ENCODE measurements around the gene ACOT9.
A peak's percentile ranks its signal among the peaks of the same experiment; 100 is the strongest.
"Not testable (repeated sequence)": the region's sequence is repeated elsewhere in the genome, so short reads cannot be mapped to it uniquely, and the experiment has no call there.

ACOT9 gene

DNA sequence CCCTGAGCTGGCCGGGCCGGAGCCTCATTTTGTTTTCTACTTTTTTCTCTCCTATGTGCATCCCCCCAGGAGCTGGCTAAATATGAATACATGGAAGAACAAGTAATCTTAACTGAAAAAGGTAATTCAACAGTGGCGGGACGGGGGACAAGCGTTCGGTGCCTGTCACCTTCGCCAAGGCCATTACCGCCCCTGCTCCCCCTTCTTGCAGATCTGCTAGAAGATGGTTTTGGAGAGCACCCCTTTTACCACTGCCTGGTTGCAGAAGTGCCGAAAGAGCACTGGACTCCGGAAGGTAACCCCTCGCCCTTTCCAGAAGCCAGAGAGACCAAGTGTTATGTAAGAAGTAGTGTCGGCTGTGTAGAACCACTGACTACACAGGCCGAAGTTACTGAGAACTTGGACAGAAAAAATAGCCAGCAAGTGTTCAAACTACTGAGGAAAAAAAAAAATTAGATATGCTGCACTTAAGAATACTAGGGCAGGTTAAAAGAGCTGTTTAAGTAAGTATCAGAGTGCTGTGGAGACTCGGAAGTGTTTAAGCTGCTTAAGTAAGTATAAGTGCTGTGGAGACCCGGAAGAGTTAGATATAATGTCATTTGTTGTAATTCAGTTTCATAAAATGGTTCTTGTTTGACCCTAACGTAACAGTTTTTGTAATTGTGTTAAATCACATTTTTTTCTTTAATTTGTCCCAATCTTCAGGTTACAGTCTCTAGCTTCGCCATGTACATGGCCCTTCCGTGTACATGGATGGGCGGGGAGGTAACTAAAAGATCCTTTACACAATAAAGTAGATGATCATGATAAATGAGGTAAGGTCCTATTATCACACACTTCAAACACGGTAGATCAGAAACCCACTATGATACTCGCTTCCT is 40.8 kb upstream of the ACOT9 start:
- Histone ChIP-seq H3K36me3 (ENCODE audit: control insufficient read depth, insufficient read depth, low read length) (no peaks in the 10 kb centered on the region), H3K27me3 (ENCODE audit: control insufficient read depth, insufficient read depth, low read length, poor library complexity, severe bottlenecking) (no peaks in the 10 kb centered on the region), H3K27ac (ENCODE audit: insufficient read depth, low read depth, low read length, poor library complexity, severe bottlenecking) (no peak overlapping the region), H3K9me3 (ENCODE audit: control insufficient read depth, low read length) (no peaks in the 10 kb centered on the region), H3K4me3 (ENCODE audit: insufficient read depth, low read depth, low read length) (peak overlapping the region; percentile 63), H3K4me1 (ENCODE audit: control insufficient read depth, insufficient read depth, low read length) (no peaks in the 10 kb centered on the region)
- 38 to 50% methylated on average over 14 to 16 of the region's 21 CpGs for WGBS, 2 experiments

DNA sequence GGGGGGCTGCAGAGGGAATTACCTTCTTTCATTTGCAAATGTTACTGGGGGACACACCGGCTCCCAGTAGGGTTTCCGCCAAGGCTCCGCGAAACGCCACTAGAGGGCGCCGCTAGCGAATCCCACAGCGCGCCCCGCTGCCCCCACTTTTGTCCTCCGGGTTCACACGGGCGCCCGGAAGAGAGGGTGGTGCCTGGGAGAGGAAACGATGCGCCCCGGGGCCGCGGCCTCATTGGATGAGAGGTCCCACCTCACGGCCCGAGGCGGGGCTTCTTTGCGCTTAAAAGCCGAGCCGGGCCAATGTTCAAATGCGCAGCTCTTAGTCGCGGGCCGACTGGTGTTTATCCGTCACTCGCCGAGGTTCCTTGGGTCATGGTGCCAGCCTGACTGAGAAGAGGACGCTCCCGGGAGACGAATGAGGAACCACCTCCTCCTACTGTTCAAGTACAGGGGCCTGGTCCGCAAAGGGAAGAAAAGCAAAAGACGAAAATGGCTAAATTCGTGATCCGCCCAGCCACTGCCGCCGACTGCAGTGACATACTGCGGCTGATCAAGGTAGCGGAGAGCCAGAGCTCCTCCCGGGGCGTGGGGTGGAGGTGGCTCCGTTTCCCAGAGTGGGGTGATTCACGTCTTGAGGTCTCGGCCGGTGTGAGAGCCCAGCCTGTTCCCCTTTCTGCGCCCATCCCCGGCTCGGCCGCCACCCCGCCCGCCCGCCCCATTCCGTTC is 40.0 kb upstream of the ACOT9 start, which contains the start of gene SAT1:
Gene SAT1 (plus strand): TSS at position 311 of the 726 bp plus-strand sequence. CDS start 179 bp downstream, at position 490.
- Histone ChIP-seq H3K4me1 (ENCODE audit: control insufficient read depth, insufficient read depth, low read length) (no peaks in the 10 kb centered on the region), H3K9me3 (ENCODE audit: control insufficient read depth, low read length) (no peaks in the 10 kb centered on the region), H3K4me3 (ENCODE audit: insufficient read depth, low read depth, low read length) (peak within 1 kb of the TSS; percentile 63), H3K27me3 (ENCODE audit: control insufficient read depth, insufficient read depth, low read length, poor library complexity, severe bottlenecking) (no peaks in the 10 kb centered on the region), H3K36me3 (ENCODE audit: control insufficient read depth, insufficient read depth, low read length) (no peaks in the 10 kb centered on the region), H3K27ac (ENCODE audit: insufficient read depth, low read depth, low read length, poor library complexity, severe bottlenecking) (no peak within 1 kb of the TSS)
- 0 to 1% methylated on average over 51 to 54 of the region's 58 CpGs for WGBS, 2 experiments

DNA sequence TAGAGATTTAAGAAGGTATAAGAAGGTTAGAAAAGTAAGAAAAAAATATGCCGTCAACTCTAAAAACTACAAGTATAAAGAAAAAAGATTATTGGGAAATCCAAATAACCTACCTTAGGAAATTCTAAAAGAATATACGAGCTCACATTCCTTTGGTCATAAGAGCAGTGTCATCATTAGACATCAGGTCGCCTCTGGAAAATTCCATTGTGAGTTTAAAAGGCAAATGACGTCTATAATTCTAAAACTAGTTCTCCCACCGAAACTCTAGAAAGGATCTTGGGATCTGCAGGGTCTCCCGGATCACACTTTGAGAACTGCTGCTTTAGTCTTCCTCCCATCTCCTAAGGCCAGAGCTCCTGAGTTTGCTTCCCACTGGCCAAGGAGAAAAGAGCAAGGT is 39.4 kb upstream of the ACOT9 start:
- Histone ChIP-seq H3K4me1 (ENCODE audit: control insufficient read depth, insufficient read depth, low read length) (no peaks in the 10 kb centered on the region), H3K36me3 (ENCODE audit: control insufficient read depth, insufficient read depth, low read length) (no peaks in the 10 kb centered on the region), H3K27ac (ENCODE audit: insufficient read depth, low read depth, low read length, poor library complexity, severe bottlenecking) (no peak overlapping the region), H3K9me3 (ENCODE audit: control insufficient read depth, low read length) (no peaks in the 10 kb centered on the region), H3K4me3 (ENCODE audit: insufficient read depth, low read depth, low read length) (no peak overlapping the region), H3K27me3 (ENCODE audit: control insufficient read depth, insufficient read depth, low read length, poor library complexity, severe bottlenecking) (no peaks in the 10 kb centered on the region)
- WGBS, 2 experiments, result 69 to 71% methylated on average over 5 of the region's 6 CpGs

DNA sequence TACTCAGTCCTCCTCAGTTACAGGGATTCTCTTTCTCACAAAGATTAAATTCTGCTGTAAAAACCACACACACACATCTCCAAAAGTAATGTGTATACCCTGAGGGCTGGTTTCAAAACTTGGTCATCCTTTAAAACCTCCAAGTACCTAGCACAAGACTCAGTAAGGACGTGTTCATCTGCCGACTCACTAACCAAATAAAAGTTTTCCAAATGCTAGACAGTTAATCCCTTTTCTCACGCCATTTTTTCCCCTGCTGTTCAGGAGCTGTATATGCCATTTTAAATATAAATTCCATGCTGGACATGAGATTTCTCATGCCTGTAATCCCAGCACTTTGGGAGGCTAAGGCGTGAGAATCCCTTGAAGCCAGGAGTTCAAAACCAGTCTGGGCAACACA is 35.9 kb upstream of the ACOT9 start:
- no peaks in the 10 kb centered on the region for H3K36me3 ChIP-seq (ENCODE audit: control insufficient read depth, insufficient read depth, low read length)
- no peak overlapping the region for H3K4me3 ChIP-seq (ENCODE audit: insufficient read depth, low read depth, low read length)
- H3K9me3 ChIP-seq (ENCODE audit: control insufficient read depth, low read length), result no peaks in the 10 kb centered on the region
- no peaks in the 10 kb centered on the region for H3K27me3 ChIP-seq (ENCODE audit: control insufficient read depth, insufficient read depth, low read length, poor library complexity, severe bottlenecking)
- H3K4me1 ChIP-seq (ENCODE audit: control insufficient read depth, insufficient read depth, low read length), result no peaks in the 10 kb centered on the region
- WGBS, 2 experiments, result 90 to 93% methylated on average over 4 of the region's 4 CpGs
- H3K27ac ChIP-seq (ENCODE audit: insufficient read depth, low read depth, low read length, poor library complexity, severe bottlenecking), result no peak overlapping the region

DNA sequence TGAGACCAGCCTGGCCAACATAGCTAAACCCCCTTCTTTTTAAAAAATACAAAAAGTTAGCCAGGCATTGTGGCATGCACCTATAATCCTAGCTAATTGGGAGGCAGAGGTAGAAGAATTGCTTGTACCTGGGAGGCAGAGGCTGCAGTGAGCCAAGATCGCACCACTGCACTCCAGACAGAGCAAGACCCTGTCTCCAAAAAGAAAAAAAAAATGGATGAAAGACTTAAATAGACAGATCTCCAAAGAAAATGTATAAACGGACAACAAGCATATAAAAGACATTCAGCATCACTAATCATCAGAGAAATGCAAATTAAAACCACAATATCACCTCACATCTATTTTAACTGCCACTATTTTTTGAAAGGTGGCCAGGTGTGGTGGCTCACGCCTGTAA is 33.3 kb upstream of the ACOT9 start:
- no peak overlapping the region for H3K27ac ChIP-seq (ENCODE audit: insufficient read depth, low read depth, low read length, poor library complexity, severe bottlenecking)
- H3K4me3 ChIP-seq (ENCODE audit: insufficient read depth, low read depth, low read length), result no peak overlapping the region
- H3K27me3 ChIP-seq (ENCODE audit: control insufficient read depth, insufficient read depth, low read length, poor library complexity, severe bottlenecking), result no peaks in the 10 kb centered on the region
- H3K9me3 ChIP-seq (ENCODE audit: control insufficient read depth, low read length), result no peaks in the 10 kb centered on the region
- no peaks in the 10 kb centered on the region for H3K4me1 ChIP-seq (ENCODE audit: control insufficient read depth, insufficient read depth, low read length)
- WGBS, 2 experiments, result 94 to 95% methylated on average over 3 of the region's 3 CpGs
- H3K36me3 ChIP-seq (ENCODE audit: control insufficient read depth, insufficient read depth, low read length), result no peaks in the 10 kb centered on the region

DNA sequence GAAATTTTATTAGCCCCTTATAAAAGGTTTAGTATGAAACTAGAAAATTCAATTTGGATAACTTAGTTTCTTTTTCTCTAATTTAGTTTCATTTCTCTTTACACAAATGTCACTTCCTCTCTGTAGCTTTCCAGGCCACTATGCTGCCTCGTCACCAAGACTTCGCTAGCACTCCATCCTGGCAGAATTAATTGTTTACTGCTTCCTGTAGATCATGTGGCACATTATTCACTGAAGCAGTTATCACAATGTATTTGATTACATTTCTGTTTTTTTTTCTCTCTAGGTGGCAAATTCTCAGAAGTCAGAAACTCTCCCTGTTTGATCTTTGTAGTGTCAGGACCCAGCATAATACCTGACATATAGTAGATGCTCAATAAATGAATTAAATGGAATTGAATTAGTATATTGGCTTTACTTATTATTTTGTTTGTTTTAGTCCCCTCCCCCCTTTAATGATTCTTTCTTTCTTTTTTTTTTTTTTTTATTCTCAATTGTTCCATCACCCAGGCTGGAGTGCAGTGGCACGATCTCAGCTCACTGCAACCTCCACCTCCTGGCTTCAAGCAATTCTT is 30.6 kb upstream of the ACOT9 start:
- Histone ChIP-seq H3K4me1 (ENCODE audit: control insufficient read depth, insufficient read depth, low read length) (no peaks in the 10 kb centered on the region), H3K36me3 (ENCODE audit: control insufficient read depth, insufficient read depth, low read length) (no peaks in the 10 kb centered on the region), H3K9me3 (ENCODE audit: control insufficient read depth, low read length) (no peaks in the 10 kb centered on the region), H3K4me3 (ENCODE audit: insufficient read depth, low read depth, low read length) (no peak overlapping the region), H3K27ac (ENCODE audit: insufficient read depth, low read depth, low read length, poor library complexity, severe bottlenecking) (no peak overlapping the region), H3K27me3 (ENCODE audit: control insufficient read depth, insufficient read depth, low read length, poor library complexity, severe bottlenecking) (no peaks in the 10 kb centered on the region)
- 95 to 97% methylated on average over 3 of the region's 3 CpGs for WGBS, 2 experiments

DNA sequence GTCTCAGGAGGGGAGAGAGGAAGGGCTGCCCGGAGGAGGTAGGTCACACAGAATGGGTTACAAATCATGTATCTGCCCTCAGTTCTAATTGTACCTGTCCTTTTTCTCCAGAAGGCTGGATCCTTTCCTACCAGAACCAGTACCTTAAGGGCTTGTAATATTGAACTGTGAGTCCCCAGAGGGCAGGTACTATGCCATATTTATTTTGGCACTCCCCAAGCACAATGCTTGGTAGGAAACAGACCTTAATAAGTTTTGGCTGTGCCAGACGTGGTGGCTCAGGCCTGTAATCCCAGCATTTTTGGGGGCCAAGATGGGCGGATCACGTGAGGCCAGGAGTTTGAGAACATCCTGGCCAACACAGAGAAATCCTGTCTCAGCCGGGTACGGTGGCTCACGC is 28.0 kb upstream of the ACOT9 start:
- H3K4me1 ChIP-seq (ENCODE audit: control insufficient read depth, insufficient read depth, low read length); H3K27ac ChIP-seq (ENCODE audit: insufficient read depth, low read depth, low read length, poor library complexity, severe bottlenecking); H3K27me3 ChIP-seq (ENCODE audit: control insufficient read depth, insufficient read depth, low read length, poor library complexity, severe bottlenecking); H3K4me3 ChIP-seq (ENCODE audit: insufficient read depth, low read depth, low read length); H3K36me3 ChIP-seq (ENCODE audit: control insufficient read depth, insufficient read depth, low read length); H3K9me3 ChIP-seq (ENCODE audit: control insufficient read depth, low read length): not testable (repeated sequence)
- WGBS, 2 experiments, result 91 to 92% methylated on average over 6 of the region's 7 CpGs

DNA sequence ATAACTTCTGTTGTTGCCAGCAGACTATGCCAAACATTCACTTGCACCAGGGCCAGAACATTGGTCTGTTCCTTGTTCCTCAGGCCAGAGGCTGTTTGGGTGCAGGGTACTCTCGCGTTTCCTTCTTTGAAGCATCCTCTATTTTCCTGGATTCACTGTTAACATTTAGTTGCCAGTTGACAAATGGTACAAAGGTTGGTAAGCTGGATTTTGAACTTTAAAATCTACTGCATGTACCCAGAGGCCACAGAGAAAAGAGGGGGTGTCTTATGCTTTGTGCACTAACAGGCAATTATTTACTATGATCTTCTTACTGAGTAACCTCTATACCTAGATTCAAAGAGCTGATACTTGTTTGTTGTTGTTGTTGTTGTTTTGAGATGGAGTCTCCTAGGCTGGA is 27.1 kb upstream of the ACOT9 start:
- WGBS, 2 experiments, result 89 to 100% methylated on average over 2 of the region's 2 CpGs
- no peaks in the 10 kb centered on the region for H3K36me3 ChIP-seq (ENCODE audit: control insufficient read depth, insufficient read depth, low read length)
- no peaks in the 10 kb centered on the region for H3K9me3 ChIP-seq (ENCODE audit: control insufficient read depth, low read length)
- no peak overlapping the region for H3K4me3 ChIP-seq (ENCODE audit: insufficient read depth, low read depth, low read length)
- H3K27me3 ChIP-seq (ENCODE audit: control insufficient read depth, insufficient read depth, low read length, poor library complexity, severe bottlenecking), result no peaks in the 10 kb centered on the region
- no peak overlapping the region for H3K27ac ChIP-seq (ENCODE audit: insufficient read depth, low read depth, low read length, poor library complexity, severe bottlenecking)
- H3K4me1 ChIP-seq (ENCODE audit: control insufficient read depth, insufficient read depth, low read length), result no peaks in the 10 kb centered on the region

DNA sequence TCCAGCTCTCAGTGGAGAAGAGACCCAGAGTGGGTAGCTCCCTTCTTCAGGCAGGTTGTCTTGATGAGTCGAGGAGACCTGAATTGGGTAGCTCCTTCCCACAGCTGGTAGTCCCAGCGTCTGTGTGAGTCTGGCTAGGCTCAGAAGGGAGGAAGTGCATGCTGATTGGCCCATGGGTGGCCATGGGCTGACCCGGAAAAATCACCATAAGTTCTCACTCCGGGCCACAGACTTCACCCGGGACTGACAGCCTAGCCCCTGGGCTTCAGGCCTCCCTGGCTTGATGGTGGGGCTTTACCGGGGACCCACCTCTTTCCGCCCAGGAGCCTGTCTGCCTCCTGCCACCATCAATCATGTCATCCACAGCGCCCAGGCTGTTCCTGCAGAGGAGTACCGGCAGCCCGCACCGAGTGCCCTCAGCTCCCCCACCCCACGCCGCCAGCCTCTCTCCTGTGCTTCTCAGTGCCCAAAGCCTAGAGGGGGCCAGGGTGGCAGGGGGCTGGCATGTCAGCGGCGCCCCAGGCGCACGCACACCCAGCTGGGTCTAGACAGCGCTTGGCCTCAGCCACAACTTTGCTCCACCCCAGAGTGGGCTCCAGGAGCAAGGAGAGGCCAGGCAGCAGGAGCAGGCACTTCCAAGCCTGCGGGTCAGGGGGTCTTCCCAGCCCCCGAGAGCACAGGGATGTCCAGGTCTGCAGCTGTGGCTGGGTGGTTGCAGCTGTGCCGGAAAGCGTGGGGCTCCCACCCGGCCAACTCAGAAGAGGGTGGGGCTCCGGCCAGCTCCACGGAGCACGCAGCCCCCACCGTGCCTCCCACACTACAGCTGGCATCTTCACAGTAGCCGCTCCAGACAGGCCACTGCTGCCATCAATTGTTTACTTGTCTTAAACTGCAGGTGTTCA is 23.8 kb upstream of the ACOT9 start:
- H3K4me3 ChIP-seq (ENCODE audit: insufficient read depth, low read depth, low read length), result no peak overlapping the region
- H3K27ac ChIP-seq (ENCODE audit: insufficient read depth, low read depth, low read length, poor library complexity, severe bottlenecking), result no peak overlapping the region
- H3K36me3 ChIP-seq (ENCODE audit: control insufficient read depth, insufficient read depth, low read length), result no peaks in the 10 kb centered on the region
- 86 to 87% methylated on average over 28 of the region's 28 CpGs for WGBS, 2 experiments
- no peaks in the 10 kb centered on the region for H3K9me3 ChIP-seq (ENCODE audit: control insufficient read depth, low read length)
- H3K27me3 ChIP-seq (ENCODE audit: control insufficient read depth, insufficient read depth, low read length, poor library complexity, severe bottlenecking), result no peaks in the 10 kb centered on the region
- no peaks in the 10 kb centered on the region for H3K4me1 ChIP-seq (ENCODE audit: control insufficient read depth, insufficient read depth, low read length)
